Measurements from ENCODE around the gene MEIOB. TPM values are rescaled to one million over a fixed set of nuclear protein-coding genes. Genes with fewer than 3 reads are reported as not detected.

MEIOB gene
- polyA plus RNA-seq, 1 donor (not counting 4 experiments of a cell fraction or from before 2014, with no cell fraction given): not detected

DNA sequence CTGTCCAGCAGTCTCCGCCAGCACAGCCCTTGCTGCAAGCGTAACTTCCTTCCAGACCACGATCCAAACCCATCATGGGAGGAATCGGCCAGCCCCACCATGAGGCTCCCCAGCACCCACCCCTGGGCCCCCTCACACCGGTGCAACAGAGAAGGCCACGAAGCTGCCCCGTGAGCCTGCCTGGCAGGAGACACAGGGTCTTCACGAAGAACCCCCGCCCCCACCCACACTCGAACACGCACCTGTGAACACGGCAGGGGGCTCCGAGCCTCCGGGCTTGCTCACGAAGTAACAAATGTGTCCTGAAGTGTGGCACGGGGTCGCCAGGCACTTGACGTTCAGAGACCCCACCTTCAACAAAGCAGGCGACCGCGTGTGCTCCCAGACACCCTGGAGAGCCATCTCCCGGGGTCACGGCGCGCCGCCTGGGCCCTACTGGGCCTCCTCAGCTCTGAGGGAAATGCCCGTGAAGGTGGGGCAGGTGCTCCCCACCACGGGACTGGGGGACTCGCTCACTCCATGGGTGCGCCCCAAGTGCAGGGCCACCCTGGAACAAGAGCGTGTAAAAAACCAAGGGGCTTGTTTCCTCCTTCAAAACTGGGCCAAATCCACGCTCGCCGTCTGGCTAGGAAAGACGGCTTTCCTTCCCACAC lies 53.0 kb downstream of the MEIOB start:
- Histone ChIP-seq H3K27ac (ENCODE audit: control insufficient read depth, insufficient read depth, low read length) (no peak overlapping the region), H3K4me2 (ENCODE audit: control insufficient read depth, extremely low read depth, insufficient read depth, low read depth, low read length) (no peak overlapping the region), H3K27me3 (ENCODE audit: control insufficient read depth, extremely low read depth, insufficient read depth, low read length) (no peaks in the 10 kb centered on the region), H4K20me1 (ENCODE audit: control insufficient read depth, extremely low read depth, insufficient read depth, low read length) (no peaks in the 10 kb centered on the region), H2AFZ (ENCODE audit: control insufficient read depth, low read length) (no peak overlapping the region), H3K9me1 (ENCODE audit: control insufficient read depth, extremely low read depth, insufficient read depth, low read length) (no peaks in the 10 kb centered on the region), H3K9ac (ENCODE audit: control insufficient read depth, extremely low read depth, insufficient read depth, low read length) (no peak overlapping the region), H3K79me2 (ENCODE audit: control insufficient read depth, insufficient read depth, low read length) (no peaks in the 10 kb centered on the region), H3K4me3 (ENCODE audit: control insufficient read depth in 2 of 3, extremely low read depth in 1 of 3, insufficient read depth in 2 of 3, low read depth in 1 of 3, low read length in 3 of 3) (no peak overlapping the region), H3K4me1 (ENCODE audit: control insufficient read depth, extremely low read depth, insufficient read depth, low read length) (no peaks in the 10 kb centered on the region), H3K36me3 (ENCODE audit: control insufficient read depth in 2 of 2, extremely low read depth in 1 of 2, insufficient read depth in 2 of 2, low read length in 2 of 2) (peaks cover 0 to 14% of the 10 kb centered on the region in 2 experiments), H3K9me3 (ENCODE audit: control insufficient read depth, low read depth, low read length) (no peaks in the 10 kb centered on the region)
- dilution Hi-C loops (cut with MboI; ENCODE audit: extremely low pct_ligation_motif_present, low sequenced_read_pairs): no loop called here
- FAIRE-seq (no peak), DNase-seq (ENCODE audit: low read depth, low spot score) (no peak)
- TF ChIP-seq, protein P1, sequence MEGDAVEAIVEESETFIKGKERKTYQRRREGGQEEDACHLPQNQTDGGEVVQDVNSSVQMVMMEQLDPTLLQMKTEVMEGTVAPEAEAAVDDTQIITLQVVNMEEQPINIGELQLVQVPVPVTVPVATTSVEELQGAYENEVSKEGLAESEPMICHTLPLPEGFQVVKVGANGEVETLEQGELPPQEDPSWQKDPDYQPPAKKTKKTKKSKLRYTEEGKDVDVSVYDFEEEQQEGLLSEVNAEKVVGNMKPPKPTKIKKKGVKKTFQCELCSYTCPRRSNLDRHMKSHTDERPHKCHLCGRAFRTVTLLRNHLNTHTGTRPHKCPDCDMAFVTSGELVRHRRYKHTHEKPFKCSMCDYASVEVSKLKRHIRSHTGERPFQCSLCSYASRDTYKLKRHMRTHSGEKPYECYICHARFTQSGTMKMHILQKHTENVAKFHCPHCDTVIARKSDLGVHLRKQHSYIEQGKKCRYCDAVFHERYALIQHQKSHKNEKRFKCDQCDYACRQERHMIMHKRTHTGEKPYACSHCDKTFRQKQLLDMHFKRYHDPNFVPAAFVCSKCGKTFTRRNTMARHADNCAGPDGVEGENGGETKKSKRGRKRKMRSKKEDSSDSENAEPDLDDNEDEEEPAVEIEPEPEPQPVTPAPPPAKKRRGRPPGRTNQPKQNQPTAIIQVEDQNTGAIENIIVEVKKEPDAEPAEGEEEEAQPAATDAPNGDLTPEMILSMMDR (optimal IDR thresholded peaks at IDR 0.05 in 1 of 3, IDR thresholded peaks at IDR 0.05 in 1 of 3, conservative IDR thresholded peaks at IDR 0.05 in 1 of 3; ENCODE audit: extremely low read depth in 1 of 3, insufficient read depth in 2 of 3, low read length in 3 of 3): no peak
- TF ChIP-seq EZH2 (IDR thresholded peaks at IDR 0.05; ENCODE audit: low read length): no peak

DNA sequence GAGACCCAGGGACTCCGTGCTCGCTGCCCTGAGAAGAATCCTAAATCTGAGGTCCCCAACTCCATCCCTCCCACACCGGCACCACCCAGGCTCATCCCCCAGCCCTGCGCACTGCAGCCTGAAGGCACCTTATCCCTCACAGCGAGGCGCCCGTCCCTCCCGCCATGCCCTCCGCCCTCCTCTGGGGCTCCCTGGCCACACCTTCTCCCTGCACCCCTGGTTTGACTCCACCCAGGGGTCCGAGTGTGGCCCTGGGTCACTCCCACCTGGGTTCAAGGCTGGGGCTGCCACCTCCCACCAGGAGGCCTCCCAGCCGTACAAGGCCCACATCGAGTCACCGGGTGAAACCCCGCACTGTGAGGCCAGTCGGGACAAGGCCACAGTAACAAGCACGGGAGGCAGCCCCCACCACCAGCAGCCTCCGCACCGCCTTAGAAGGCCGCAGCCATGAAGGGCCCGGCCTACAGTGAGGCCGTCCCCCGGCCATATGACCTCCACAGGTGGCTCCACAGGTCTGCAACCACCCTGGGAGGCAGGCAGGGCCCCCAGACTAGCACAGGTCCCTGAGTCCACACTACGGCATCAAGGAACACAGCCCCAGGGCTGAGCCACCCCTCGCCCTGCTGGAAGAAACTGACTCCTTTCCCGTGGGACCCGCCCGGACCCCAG lies 53.6 kb downstream of the MEIOB start:
- Histone ChIP-seq H3K9me3 (ENCODE audit: control insufficient read depth, low read depth, low read length) (no peaks in the 10 kb centered on the region), H3K27me3 (ENCODE audit: control insufficient read depth, extremely low read depth, insufficient read depth, low read length) (no peaks in the 10 kb centered on the region), H3K9me1 (ENCODE audit: control insufficient read depth, extremely low read depth, insufficient read depth, low read length) (no peaks in the 10 kb centered on the region), H2AFZ (ENCODE audit: control insufficient read depth, low read length) (no peak overlapping the region), H3K9ac (ENCODE audit: control insufficient read depth, extremely low read depth, insufficient read depth, low read length) (no peak overlapping the region), H3K27ac (ENCODE audit: control insufficient read depth, insufficient read depth, low read length) (no peak overlapping the region), H4K20me1 (ENCODE audit: control insufficient read depth, extremely low read depth, insufficient read depth, low read length) (no peaks in the 10 kb centered on the region), H3K4me3 (ENCODE audit: control insufficient read depth in 2 of 3, extremely low read depth in 1 of 3, insufficient read depth in 2 of 3, low read depth in 1 of 3, low read length in 3 of 3) (no peak overlapping the region), H3K4me1 (ENCODE audit: control insufficient read depth, extremely low read depth, insufficient read depth, low read length) (no peaks in the 10 kb centered on the region), H3K4me2 (ENCODE audit: control insufficient read depth, extremely low read depth, insufficient read depth, low read depth, low read length) (no peak overlapping the region), H3K36me3 (ENCODE audit: control insufficient read depth in 2 of 2, extremely low read depth in 1 of 2, insufficient read depth in 2 of 2, low read length in 2 of 2) (peaks cover 0 to 14% of the 10 kb centered on the region in 2 experiments), H3K79me2 (ENCODE audit: control insufficient read depth, insufficient read depth, low read length) (no peaks in the 10 kb centered on the region)
- FAIRE-seq: no peak
- dilution Hi-C loops (cut with MboI; ENCODE audit: extremely low pct_ligation_motif_present, low sequenced_read_pairs): no loop called here
- TF ChIP-seq, protein P1 (optimal IDR thresholded peaks at IDR 0.05 in 1 of 3, IDR thresholded peaks at IDR 0.05 in 1 of 3, conservative IDR thresholded peaks at IDR 0.05 in 1 of 3; ENCODE audit: extremely low read depth in 1 of 3, insufficient read depth in 2 of 3, low read length in 3 of 3): no peak
- TF ChIP-seq EZH2 (IDR thresholded peaks at IDR 0.05; ENCODE audit: low read length): no peak
- no peak for DNase-seq (ENCODE audit: low read depth, low spot score)

Measured in keratinocyte (primary cell).